ENCODE results near the gene PFKFB1.
A peak's percentile ranks its signal among the peaks of the same experiment; 100 is the strongest.

The PFKFB1 gene

GRCh38 chrX:54994099-54994498 lies at the start of gene PFKFB1:
Gene PFKFB1 (minus strand): TSS chrX:54994188. CDS start chrX:54994007, 181 bp downstream.
- no peak for DNase-seq (ENCODE audit: low read depth)

- no peak for DNase-seq (ENCODE audit: low read depth)
Observed at GRCh38 chrX:55041514-55041913, 47.5 kb upstream of the PFKFB1 start.

GRCh38 chrX:55039471-55039870 lies 45.5 kb upstream of the PFKFB1 start:
- DNase-seq (ENCODE audit: low read depth): no peak

- DNase-seq (ENCODE audit: low read depth): no peak
Observed at GRCh38 chrX:55033429-55033828, 39.4 kb upstream of the PFKFB1 start.

- DNase-seq (ENCODE audit: low read depth): no peak
Observed at GRCh38 chrX:55030271-55031205, 36.5 kb upstream of the PFKFB1 start, which contains the start of gene ALAS2. Gene ALAS2 (minus strand): TSS chrX:55030977. CDS start chrX:55026000, 4,977 bp downstream.

GRCh38 chrX:55029291-55029690 lies 35.3 kb upstream of the PFKFB1 start:
- no peak for DNase-seq (ENCODE audit: low read depth)

GRCh38 chrX:55028611-55029010 lies 34.6 kb upstream of the PFKFB1 start:
- DNase-seq (ENCODE audit: low read depth): no peak

- DNase-seq (ENCODE audit: low read depth): no peak
Observed at GRCh38 chrX:55028040-55028439, 34.1 kb upstream of the PFKFB1 start.

GRCh38 chrX:55026840-55027239 lies 32.9 kb upstream of the PFKFB1 start:
- no peak for DNase-seq (ENCODE audit: low read depth)

- no peak for DNase-seq (ENCODE audit: low read depth)
Observed at GRCh38 chrX:55026143-55026542, 32.2 kb upstream of the PFKFB1 start.

- no peak for DNase-seq (ENCODE audit: low read depth)
Observed at GRCh38 chrX:55014897-55015299, 20.9 kb upstream of the PFKFB1 start.

GRCh38 chrX:55011294-55011693 lies 17.3 kb upstream of the PFKFB1 start:
- no peak for DNase-seq (ENCODE audit: low read depth)

GRCh38 chrX:55008571-55009358 lies 14.8 kb upstream of the PFKFB1 start:
- no peak for DNase-seq (ENCODE audit: low read depth)

GRCh38 chrX:55007656-55008055 lies 13.7 kb upstream of the PFKFB1 start:
- DNase-seq (ENCODE audit: low read depth): no peak

GRCh38 chrX:55006827-55007621 lies 13.0 kb upstream of the PFKFB1 start:
- no peak for DNase-seq (ENCODE audit: low read depth)

GRCh38 chrX:55005256-55005655 lies 11.3 kb upstream of the PFKFB1 start:
- DNase-seq (ENCODE audit: low read depth): no peak

- DNase-seq (ENCODE audit: low read depth): no peak
Observed at GRCh38 chrX:55004231-55004630, 10.2 kb upstream of the PFKFB1 start.

- DNase-seq (ENCODE audit: low read depth): peak; percentile 79
Observed at GRCh38 chrX:54999717-55000598, 6.0 kb upstream of the PFKFB1 start, which contains the start of gene APEX2. Gene APEX2 (plus strand): TSS chrX:55000363. CDS start chrX:55000423, 60 bp downstream.

GRCh38 chrX:54995621-54996020 lies 1.6 kb upstream of the PFKFB1 start:
- DNase-seq (ENCODE audit: low read depth): no peak

GRCh38 chrX:54994668-54995351 lies 822 bp upstream of the PFKFB1 start:
- no peak for DNase-seq (ENCODE audit: low read depth)
